HG02759 (cell line): ENCODE results near the gene ZNF860.
A peak's percentile ranks its signal among the peaks of the same experiment; 100 is the strongest.
"Not testable (repeated sequence)": the region's sequence is repeated elsewhere in the genome, so short reads cannot be mapped to it uniquely, and the experiment has no call there.

ENCODE experiments used
- ATAC-seq: cut with Tn5 transposase; IDR thresholded peaks from one replicate; pipeline ENCODE4 v1.9.1; 2021; ENCODE audit warnings: mild to moderate bottlenecking, moderate library complexity; ENCODE audit not compliant: unreplicated experiment

ZNF860 gene

GRCh38 chr3:31995026-31995425, 13.5 kb downstream of the ZNF860 start:
- not testable (repeated sequence) for ATAC-seq

GRCh38 chr3:31996195-31996594, 14.6 kb downstream of the ZNF860 start:
- no peak for ATAC-seq

GRCh38 chr3:31997500-31997899, 15.9 kb downstream of the ZNF860 start:
- no peak for ATAC-seq

- ATAC-seq, result peak; percentile 75
These were observed 18.4 kb downstream of the ZNF860 start for GRCh38 chr3:31999907-32000439.

GRCh38 chr3:32000877-32001276, 19.3 kb downstream of the ZNF860 start:
- no peak for ATAC-seq

- no peak for ATAC-seq
These were observed 21.2 kb downstream of the ZNF860 start for GRCh38 chr3:32002561-32003368.

- ATAC-seq, result no peak
These were observed 21.8 kb downstream of the ZNF860 start for GRCh38 chr3:32003380-32003779.

- no peak for ATAC-seq
These were observed 22.7 kb downstream of the ZNF860 start for GRCh38 chr3:32004113-32004765.

GRCh38 chr3:32009101-32009500, 27.6 kb downstream of the ZNF860 start:
- no peak for ATAC-seq

- no peak for ATAC-seq
These were observed 28.4 kb downstream of the ZNF860 start for GRCh38 chr3:32009957-32010356.

- not testable (repeated sequence) for ATAC-seq
These were observed 29.1 kb downstream of the ZNF860 start for GRCh38 chr3:32010699-32011098.

- ATAC-seq, result not testable (repeated sequence)
These were observed 34.1 kb downstream of the ZNF860 start for GRCh38 chr3:32015638-32016037.

GRCh38 chr3:32017286-32017685, 35.7 kb downstream of the ZNF860 start:
- no peak for ATAC-seq

- peak; percentile 57 for ATAC-seq
These were observed 37.4 kb downstream of the ZNF860 start for GRCh38 chr3:32018757-32019564.

GRCh38 chr3:32021155-32021554, 39.6 kb downstream of the ZNF860 start:
- ATAC-seq, result no peak

- no peak for ATAC-seq
These were observed 40.2 kb downstream of the ZNF860 start for GRCh38 chr3:32021748-32022147.

- ATAC-seq, result no peak
These were observed 41.4 kb downstream of the ZNF860 start for GRCh38 chr3:32022947-32023346.

GRCh38 chr3:32026593-32026992, 45.0 kb downstream of the ZNF860 start:
- ATAC-seq, result no peak

GRCh38 chr3:32037932-32038267, 56.4 kb downstream of the ZNF860 start:
- ATAC-seq, result no peak

- ATAC-seq, result no peak
These were observed 59.8 kb downstream of the ZNF860 start for GRCh38 chr3:32041316-32041715.
